ENCODE measurements around the gene DGKG. TPM values are rescaled to one million over a fixed set of nuclear protein-coding genes. Genes with fewer than 3 reads are reported as not detected.

The DGKG gene
- total RNA-seq, 1 experiment from 2014 or later: 15.0 TPM

DNA sequence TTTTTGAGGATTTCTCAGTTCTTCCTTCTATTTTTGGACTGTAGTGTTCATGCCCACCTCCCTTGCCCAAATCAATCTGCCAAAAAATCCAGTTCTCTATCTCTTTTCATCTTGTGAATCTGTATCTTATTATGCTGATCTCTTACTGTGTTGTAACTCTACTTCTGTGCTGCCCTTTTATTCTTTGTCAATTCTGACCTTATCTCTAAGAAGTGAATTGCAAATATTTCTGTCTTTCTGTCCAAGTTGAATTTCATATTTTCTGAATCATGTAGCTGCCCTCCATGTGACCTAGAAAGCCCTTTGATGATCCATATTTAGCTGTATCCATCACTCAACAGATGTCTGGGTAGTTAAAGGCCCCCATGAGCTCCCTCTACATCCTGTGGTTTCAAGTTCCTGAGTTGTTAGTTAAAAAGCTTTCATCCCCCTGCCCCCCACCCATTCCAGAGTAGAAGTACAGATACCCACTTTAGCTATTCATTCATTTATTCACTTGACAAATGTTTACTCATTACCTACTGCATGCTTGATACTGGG lies 219.6 kb downstream of the DGKG start:
- in situ Hi-C loops (cut with HindIII; ENCODE audit: low pct_unique_long_range_greater_than_20kb, low sequenced_read_pairs): no loop called here
- no peak for DNase-seq (ENCODE audit: low read depth)

DNA sequence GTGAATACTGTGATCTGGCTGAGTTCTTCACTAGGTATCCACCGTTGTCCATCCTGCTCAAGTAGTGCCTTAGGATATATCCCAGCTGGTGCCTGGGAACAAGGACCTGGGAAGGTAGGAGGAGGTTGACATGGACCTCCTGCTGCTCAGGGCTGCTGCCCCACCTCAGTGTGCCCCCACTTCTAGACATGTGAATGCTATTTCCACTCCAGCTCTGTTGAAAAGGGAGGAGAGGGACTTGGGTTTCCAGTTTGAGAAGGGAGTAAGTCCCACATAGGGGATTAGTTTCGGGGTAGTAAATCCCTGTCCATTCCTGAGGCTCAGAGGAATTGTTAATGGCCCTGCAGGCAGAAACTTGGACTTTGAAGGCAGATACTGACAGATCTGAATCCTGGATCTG lies 220.2 kb downstream of the DGKG start:
- in situ Hi-C loops (cut with HindIII; ENCODE audit: low pct_unique_long_range_greater_than_20kb, low sequenced_read_pairs): no loop called here
- no peak for DNase-seq (ENCODE audit: low read depth)

DNA sequence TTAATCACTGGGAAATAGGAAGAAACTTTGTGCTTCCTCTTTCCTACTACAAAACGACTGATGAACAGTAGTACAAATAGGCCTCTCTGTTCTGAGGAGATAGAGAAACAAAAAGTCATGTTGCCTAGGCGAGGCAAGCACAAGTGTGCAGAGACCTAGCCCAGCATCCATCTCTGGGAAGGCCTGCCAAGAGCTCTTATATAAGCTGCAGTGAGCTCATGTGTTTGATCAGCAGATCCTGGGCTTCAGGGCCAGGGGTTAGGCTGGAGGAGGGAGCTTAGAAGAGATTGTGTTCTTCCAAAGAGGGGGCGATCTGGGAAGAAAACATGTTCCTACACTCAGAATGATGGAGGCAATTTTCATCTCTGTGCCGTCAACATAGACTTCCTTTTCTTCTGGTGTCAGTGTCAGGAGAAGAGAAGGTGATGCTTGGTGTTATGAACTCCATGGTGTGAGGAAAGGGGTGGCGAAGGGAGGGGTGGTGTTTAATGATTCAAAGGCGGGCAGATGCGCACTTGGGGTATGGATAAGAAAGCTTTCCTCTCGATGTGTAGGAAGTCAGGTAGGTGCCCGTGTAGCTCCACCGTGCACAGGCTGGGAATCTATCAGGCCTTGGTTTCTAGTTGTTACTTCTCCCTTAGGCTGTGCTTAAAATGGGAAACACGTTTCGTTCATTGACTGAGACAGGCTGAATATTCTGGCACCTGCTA lies 223.6 kb downstream of the DGKG start:
- DNase-seq (ENCODE audit: low read depth): no peak
- in situ Hi-C loops (cut with HindIII; ENCODE audit: low pct_unique_long_range_greater_than_20kb, low sequenced_read_pairs): no loop called here

DNA sequence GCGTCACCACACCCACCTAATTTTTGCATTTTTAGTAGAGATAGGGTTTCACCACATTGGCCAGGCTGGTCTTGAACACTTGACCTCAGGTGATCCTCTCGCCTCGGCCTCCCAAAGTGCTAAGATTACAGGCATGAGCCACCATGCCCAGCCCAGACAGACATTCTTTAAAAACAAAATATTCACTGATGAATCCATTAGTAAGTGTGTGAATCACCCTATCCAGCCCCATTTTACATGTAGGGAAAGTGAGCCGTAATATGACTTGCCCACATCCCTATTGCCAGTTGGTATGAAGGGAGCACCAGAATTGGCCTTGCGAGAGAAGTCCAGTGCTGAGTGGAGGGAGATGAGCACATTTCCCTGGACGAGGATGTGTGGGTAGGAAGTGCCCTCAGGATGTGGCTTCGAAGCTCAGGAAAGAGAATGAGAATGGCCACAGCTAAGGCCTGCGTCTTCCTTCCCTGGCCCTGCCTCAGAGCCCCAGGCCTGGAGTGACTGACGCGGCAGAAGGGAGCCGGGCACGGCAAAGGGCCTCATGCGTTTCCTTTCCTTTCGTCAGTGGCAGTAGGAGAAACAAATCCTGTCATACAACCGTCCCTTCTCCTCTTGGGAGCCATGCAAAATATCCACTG lies 224.9 kb downstream of the DGKG start:
- no peak for DNase-seq (ENCODE audit: low read depth)
- in situ Hi-C loops (cut with HindIII; ENCODE audit: low pct_unique_long_range_greater_than_20kb, low sequenced_read_pairs): no loop called here

DNA sequence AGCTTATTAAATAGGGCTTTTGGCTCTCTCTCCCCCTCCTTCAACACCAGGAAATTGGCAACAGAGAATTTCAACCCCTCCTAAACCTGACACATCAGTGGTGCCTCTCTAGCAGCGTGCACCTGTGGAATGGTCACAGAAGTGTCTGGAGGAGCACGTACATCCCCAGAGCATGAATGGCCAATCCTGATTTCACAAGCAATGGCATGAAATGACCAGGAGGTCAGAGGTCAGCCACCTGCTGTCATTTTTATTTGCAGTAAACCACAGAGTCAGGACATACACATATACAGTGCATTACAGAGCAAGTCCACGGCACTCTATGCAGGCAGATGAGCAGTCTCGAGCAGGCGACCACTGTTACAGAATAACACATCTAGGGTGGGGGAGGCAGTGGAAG lies 228.1 kb downstream of the DGKG start:
- in situ Hi-C loops (cut with HindIII; ENCODE audit: low pct_unique_long_range_greater_than_20kb, low sequenced_read_pairs): no loop called here
- DNase-seq (ENCODE audit: low read depth): no peak

DNA sequence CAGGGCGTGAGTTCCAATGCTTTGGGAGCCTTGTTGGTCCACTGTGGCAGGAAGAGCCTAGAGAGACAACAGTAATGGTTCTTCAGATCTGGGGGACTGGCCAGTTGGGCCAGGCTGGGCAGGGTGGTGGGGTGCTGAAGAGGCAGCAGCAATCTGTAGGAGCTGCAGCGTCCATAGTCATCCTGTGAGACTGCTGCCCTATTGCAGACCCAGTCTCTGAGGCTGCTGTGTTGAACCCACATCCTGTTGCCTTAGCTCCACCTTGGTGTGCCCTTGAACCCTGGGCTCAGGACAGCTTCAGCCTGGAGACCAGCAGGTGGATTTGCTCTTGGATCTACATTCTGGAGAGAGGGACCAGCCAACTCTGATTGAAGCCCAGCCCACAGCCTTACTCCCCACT lies 229.5 kb downstream of the DGKG start:
- in situ Hi-C loops (cut with HindIII; ENCODE audit: low pct_unique_long_range_greater_than_20kb, low sequenced_read_pairs): no loop called here

DNA sequence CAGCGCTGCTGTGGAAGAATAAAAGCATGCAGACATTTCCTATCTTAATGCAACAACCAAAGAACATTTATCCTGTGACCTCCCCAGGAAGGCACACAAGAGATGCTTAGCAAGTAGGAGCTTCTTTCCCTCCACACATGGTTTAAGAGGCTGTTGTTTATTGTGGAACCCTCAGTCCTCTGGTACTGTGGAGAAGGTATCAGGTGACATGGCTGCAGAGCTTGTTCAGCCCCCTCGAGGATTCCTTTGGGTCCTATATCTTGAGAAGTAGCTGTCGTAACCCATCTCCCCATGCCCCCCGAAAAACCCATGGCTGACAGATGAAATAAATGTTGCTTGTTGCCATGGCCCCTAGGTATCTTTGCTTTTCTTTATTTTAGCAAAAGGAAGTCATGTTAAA lies 232.8 kb downstream of the DGKG start:
- in situ Hi-C loops (cut with HindIII; ENCODE audit: low pct_unique_long_range_greater_than_20kb, low sequenced_read_pairs): no loop called here
- DNase-seq (ENCODE audit: low read depth): no peak

More for the DNA sequence above, 229.5 kb downstream of the DGKG start:
- no peak for DNase-seq (ENCODE audit: low read depth)

DNA sequence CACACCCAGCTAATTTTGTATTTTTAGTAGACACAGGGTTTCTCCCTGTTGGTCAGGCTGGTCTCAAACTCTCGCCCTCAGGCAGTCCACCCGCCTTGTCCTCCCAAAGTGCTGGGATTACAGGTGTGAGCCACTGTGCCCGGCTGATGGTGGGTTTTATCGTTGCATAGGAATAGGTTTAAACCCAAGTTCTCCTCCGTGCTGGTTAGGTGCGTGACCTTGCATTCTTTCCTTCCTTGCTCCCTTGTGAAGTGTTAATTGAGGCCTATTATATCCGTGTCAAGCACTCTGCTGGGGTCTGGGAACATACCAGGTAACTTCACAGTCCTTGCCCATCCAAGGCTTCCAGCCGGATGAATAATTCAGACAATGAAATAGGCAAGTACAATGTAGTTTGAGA lies 233.9 kb downstream of the DGKG start:
- no peak for DNase-seq (ENCODE audit: low read depth)
- in situ Hi-C loops (cut with HindIII; ENCODE audit: low pct_unique_long_range_greater_than_20kb, low sequenced_read_pairs): no loop called here

DNA sequence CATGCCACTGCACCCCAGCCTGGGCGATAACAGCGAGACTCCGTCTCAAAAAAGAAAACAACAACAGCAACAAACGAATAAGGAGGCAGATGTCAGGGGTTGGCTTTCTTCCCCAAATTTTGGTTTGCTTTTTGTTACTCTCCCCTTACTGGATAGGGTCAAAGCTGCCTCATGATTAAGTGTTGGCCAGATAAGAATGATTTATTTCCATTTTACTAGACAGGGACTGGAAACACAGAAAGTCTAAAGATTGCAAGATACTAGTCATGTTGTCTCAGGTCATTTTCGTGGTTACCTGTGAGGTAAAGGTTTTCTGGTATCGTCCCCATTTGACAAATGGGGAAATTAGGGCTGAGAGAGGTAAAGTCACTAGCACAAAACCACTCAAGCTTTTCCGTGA lies 234.6 kb downstream of the DGKG start:
- DNase-seq (ENCODE audit: low read depth): no peak

DNA sequence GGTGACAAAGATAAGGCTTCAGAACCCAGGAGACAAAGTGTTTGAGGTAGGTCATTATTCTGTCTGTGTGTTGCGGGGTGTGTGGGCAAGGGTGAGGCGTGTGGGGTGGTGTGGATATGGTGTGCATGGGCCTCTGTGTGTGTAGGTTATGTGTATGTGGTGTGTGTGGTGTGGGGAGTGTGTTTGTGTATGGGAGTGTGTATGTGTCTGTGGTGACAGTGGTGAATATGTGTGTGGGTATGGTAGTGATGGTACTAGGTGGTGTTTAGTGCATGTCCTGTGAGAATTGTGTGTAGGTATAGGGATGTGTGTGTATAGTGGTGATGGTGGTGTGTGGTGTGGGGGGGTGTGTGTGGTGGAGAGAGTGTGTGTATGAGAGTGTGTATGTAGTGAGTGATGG lies 236.9 kb downstream of the DGKG start:
- in situ Hi-C loops (cut with HindIII; ENCODE audit: low pct_unique_long_range_greater_than_20kb, low sequenced_read_pairs): no loop called here
- no peak for DNase-seq (ENCODE audit: low read depth)

More for the DNA sequence above, 234.6 kb downstream of the DGKG start:
- in situ Hi-C loops (cut with HindIII; ENCODE audit: low pct_unique_long_range_greater_than_20kb, low sequenced_read_pairs): no loop called here

DNA sequence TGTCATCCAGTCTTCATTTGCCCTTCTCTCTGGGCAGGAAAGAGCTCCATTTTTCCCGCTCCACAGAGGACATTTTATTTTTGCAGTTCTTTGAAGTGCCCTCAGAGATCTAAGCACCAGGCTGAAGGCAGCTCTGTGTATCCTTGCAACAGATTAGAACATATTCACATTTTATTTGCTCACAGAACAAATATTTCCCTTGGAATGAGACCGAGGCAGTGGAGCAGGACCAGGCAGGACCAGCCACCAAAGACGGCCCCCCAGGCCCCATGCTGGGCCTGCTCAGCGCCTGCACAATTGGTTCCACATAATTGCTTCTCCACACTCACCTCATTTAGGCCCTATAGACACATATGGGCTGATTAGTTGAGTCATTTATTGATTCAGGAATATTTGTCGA lies 237.4 kb downstream of the DGKG start:
- in situ Hi-C loops (cut with HindIII; ENCODE audit: low pct_unique_long_range_greater_than_20kb, low sequenced_read_pairs): no loop called here
- peak; percentile 57 for DNase-seq (ENCODE audit: low read depth)

DNA sequence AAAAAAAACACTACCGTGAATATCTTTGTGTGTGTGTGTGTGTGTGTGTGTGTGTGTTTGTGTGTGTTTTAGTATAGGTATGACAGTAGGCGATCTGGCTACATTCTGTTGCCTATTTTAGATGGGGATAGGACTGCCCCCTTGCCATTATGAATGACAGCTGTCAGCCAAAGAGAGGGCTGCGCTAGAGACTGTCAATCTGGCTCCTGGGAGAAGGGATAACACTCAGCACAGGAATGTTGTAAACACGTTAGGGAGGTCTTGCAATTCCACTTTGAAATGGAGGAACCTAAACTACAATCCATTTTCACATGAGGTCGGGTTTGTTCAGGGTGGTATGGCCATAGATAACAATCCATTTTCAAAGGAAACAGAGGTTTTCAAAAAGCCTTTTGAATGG lies 239.0 kb downstream of the DGKG start:
- no peak for DNase-seq (ENCODE audit: low read depth)
- in situ Hi-C loops (cut with HindIII; ENCODE audit: low pct_unique_long_range_greater_than_20kb, low sequenced_read_pairs): no loop called here

DNA sequence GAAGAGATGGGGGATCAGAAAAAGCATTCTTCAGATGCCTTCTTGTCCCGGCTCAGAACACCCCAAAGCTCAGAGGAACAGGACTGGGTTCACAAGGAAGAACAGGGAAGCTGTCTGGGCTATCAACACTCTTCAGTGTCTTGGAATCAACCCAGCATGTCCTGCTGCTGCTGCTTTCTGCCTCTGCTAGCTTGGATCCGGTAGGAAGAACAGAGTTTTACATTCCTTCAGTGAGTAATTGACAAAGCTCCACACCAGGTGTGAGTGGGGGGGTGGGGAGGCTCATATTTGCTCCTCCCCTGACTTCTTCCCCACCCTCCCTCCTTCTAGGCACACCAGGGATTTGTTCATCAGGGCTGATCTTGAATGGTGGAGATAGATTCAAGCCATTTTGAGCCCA lies 240.1 kb downstream of the DGKG start:
- in situ Hi-C loops (cut with HindIII; ENCODE audit: low pct_unique_long_range_greater_than_20kb, low sequenced_read_pairs): no loop called here

DNA sequence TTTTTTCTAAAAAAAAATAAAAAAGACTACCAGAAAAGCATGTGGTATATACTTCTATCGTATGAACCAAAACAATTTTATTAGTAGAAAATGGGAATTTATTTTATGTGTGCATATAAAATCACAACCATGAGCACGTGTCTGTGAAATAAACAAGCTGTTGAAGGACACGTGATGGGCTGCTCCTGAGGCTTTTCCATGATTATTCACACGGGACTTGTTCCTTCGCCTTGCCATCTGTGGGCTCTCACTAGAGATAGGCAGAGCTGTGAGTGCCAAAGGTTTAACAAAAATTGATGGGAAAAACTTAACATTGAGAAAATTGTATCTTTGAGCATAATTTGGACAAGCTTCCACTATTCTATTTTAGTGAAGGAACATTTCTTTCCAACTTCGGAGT lies 240.8 kb downstream of the DGKG start:
- in situ Hi-C loops (cut with HindIII; ENCODE audit: low pct_unique_long_range_greater_than_20kb, low sequenced_read_pairs): no loop called here

More for the DNA sequence above, 240.1 kb downstream of the DGKG start:
- no peak for DNase-seq (ENCODE audit: low read depth)

DNA sequence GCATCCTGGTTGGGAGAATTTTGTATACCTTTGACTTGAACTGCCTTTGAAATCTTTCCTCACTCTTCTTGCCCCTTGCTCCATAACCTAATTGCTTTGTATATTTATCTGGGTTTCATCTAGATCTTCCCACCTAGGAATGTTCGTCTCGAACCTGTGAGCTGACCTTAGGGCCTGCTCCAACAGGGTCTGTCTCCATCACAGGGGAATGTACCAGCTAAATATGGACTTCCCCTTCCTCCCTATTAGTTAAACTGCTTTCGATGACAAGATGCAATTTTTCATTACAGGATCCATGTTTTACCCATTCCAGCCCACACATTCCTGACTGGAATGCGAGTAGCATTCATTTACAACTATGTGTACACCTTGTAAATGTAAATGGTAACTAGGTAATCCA lies 242.5 kb downstream of the DGKG start:
- no peak for DNase-seq (ENCODE audit: low read depth)
- in situ Hi-C loops (cut with HindIII; ENCODE audit: low pct_unique_long_range_greater_than_20kb, low sequenced_read_pairs): no loop called here

More for the DNA sequence above, 240.8 kb downstream of the DGKG start:
- no peak for DNase-seq (ENCODE audit: low read depth)

DNA sequence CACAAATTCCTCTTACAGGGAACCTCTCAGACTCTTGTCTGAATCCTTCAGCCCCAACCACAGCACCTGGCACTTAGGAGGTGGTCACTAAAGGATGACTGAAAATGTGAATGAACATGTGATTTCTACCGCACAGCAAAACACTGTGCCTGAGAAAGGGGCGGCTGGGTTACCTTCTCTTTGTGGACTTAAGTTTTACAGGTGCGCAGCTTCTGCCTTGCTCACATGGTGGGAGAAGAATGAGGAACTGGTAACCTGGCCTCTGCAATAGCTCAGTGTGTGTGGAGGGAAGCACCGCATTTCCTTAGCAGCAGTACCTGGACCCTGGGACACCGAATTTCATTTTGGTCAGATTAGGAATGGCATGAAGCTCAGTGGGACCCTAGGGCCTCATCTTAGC lies 243.3 kb downstream of the DGKG start:
- DNase-seq (ENCODE audit: low read depth): no peak
- in situ Hi-C loops (cut with HindIII; ENCODE audit: low pct_unique_long_range_greater_than_20kb, low sequenced_read_pairs): no loop called here

DNA sequence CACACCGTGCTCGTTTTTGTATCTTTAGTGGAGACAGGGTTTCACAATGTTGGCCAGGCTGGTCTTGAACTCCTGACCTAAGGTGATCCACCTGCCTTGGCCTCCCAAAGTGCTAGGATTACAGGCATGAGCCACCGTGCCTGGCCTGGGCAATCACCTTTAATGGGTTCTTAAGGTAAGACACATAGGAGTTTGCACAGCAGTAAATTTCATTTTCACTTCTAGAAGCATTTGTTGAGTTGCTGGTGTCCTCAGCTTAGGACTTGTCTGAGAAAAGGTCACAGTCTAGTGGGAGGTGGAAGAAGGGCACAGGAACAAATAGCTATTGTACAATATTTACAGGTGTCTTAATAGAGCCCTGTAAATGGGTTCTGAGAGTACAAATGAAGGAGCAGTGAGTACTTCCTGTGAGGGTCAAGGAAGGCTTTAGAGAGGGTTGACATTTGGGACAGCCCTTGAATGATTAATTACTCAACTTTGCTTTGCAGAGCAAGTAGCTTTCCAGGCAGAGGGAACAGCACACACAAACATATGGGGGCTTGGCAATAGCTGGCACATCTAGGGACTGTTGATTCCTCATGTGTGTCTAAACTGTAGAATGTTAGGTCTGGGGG lies 244.4 kb downstream of the DGKG start:
- in situ Hi-C loops (cut with HindIII; ENCODE audit: low pct_unique_long_range_greater_than_20kb, low sequenced_read_pairs): no loop called here
- DNase-seq (ENCODE audit: low read depth): no peak

DNA sequence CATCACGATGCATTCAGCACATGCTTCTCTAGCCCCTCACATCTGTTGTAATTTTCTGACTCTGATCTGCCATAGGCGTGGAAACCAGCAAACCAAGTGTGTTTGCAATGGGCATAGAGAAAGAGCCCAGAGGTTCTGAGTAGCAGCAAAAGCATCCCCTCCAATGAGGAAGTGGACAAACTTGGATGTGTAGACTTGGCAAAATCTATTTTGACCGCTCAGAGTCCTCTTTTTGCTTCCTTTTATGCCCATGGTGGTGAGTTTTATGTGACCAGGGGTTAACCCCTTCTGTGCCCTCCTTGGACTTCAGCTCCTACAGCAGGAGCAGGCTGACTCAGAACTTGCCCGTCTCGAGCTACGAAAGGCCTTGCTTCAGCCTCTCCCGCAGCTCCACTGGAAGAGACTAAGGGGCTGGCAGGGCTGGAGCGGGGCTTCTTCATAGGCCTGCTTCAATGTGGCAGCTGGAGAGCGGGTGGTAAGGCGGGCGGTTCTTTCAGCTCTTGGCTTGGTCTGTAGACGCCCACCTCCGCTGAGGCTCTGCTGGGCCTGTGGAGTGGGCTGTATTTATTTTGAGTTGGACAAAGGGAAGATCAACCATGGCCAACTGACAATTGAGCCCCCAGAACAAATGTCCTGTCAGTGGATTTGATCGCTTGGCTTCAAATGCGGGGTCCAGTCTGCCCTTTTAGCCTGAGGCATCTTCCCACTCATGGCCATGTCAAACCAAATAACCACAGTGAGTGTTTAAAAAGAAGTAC lies 246.6 kb downstream of the DGKG start:
- no peak for DNase-seq (ENCODE audit: low read depth)
- in situ Hi-C loops (cut with HindIII; ENCODE audit: low pct_unique_long_range_greater_than_20kb, low sequenced_read_pairs): no loop called here

All from Caki2 (cell line).